GM18858 (cell line): ENCODE measurements around the gene RPS24.

Source experiments
- ATAC-seq: cut with Tn5 transposase; IDR thresholded peaks from one replicate; pipeline ENCODE4 v1.9.1; 2021; ENCODE audit not compliant: unreplicated experiment

RPS24 gene

DNA sequence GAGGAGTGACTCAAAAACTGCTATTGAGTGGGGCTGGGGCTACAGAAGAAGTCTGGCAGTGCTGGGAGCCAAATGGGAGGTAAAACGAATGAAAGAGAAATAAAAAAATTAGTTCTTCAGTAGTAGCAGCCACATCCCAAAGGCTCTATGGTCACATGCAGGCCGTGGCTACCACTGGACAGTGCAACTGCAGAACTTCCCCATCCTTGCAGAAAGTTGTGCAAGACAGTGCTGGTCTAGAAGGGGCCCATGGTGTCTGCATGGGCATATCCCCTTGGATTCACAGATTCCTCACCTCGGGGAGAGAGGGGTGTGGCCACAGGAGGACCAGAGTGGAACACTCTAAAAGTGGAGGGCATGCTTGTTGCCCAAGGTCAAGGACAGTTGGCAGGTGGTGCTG lies 47.6 kb downstream of the RPS24 start:
- ATAC-seq = no peak

DNA sequence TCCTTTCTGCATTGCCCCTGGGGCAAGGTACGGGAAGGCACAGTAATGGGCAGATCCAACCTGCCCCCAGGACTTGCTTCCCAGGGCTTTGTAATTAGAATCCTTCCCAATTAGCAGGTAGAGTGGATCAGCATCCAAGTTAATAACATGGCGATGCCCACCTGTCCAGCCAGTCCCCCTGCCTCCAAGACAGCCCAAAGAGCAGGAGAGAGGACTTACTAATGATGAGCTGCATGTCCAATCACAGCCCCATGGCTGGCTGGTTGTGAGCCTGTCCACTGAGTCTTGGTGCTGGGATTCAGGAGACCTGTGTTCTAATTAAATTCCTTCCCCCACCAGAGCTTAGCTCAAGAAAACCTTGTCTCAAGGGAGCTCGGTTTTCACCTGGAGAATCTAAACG lies 49.0 kb downstream of the RPS24 start:
- no peak for ATAC-seq
